T-helper 2 cell treated with Interferon-gamma antibody and Interleukin-4, amounts not matched to agents 5 μg/mL and 100 μg/mL, for 36 hours (primary cell): ENCODE results near the gene HLA-DQB1.
A peak's percentile ranks its signal among the peaks of the same experiment; 100 is the strongest.

Experiments
- DNase-seq: peaks from one replicate; pipeline ENCODE4 v3.0.0; 2021; ENCODE audit warnings: low spot score
- H3K27ac Mint-ChIP-seq: one replicate; pipeline ENCODE4 v1.8.0; 2021; ENCODE audit warnings: mild to moderate bottlenecking, mixed read lengths
- H3K27me3 Mint-ChIP-seq: one replicate; pipeline ENCODE4 v1.8.0; 2021; ENCODE audit warnings: low read depth, mixed read lengths
- H3K36me3 Mint-ChIP-seq: one replicate; pipeline ENCODE4 v1.8.0; 2021; ENCODE audit warnings: low read depth, mixed read lengths
- H3K4me1 Mint-ChIP-seq: one replicate; pipeline ENCODE4 v1.8.0; 2021; ENCODE audit warnings: low read depth, mixed read lengths
- H3K4me3 Mint-ChIP-seq: one replicate; pipeline ENCODE4 v1.8.0; 2022; ENCODE audit warnings: mild to moderate bottlenecking, moderate library complexity, mixed read lengths
- H3K9me3 Mint-ChIP-seq: one replicate; pipeline ENCODE4 v1.8.0; 2021; ENCODE audit warnings: mixed read lengths

HLA-DQB1 gene

GRCh38 chr6:32627831-32628230, 38.6 kb downstream of the HLA-DQB1 start:
- Mint-ChIP-seq H3K4me1 (peaks cover 49% of the 10 kb centered on the region), H3K27me3 (peaks cover 9% of the 10 kb centered on the region), H3K36me3 (peaks cover 5% of the 10 kb centered on the region), H3K4me3 (peak overlapping the region; percentile 62), H3K27ac (peak overlapping the region; percentile 90), H3K9me3 (no peaks in the 10 kb centered on the region)
- peak; percentile 31 for DNase-seq

GRCh38 chr6:32627249-32627648, 39.2 kb downstream of the HLA-DQB1 start:
- Mint-ChIP-seq H3K4me1 (peaks cover 49% of the 10 kb centered on the region), H3K9me3 (no peaks in the 10 kb centered on the region), H3K27me3 (peaks cover 4% of the 10 kb centered on the region), H3K4me3 (no peak overlapping the region), H3K36me3 (peaks cover 5% of the 10 kb centered on the region), H3K27ac (peak overlapping the region; percentile 90)
- no peak for DNase-seq

- H3K4me3 Mint-ChIP-seq = peak overlapping the region; percentile 51
- H3K4me1 Mint-ChIP-seq = peaks cover 63% of the 10 kb centered on the region
- H3K27ac Mint-ChIP-seq = peak overlapping the region; percentile 64
- peaks cover 10% of the 10 kb centered on the region for H3K36me3 Mint-ChIP-seq
- peaks cover 7% of the 10 kb centered on the region for H3K9me3 Mint-ChIP-seq
- peaks cover 3% of the 10 kb centered on the region for H3K27me3 Mint-ChIP-seq
- no peak for DNase-seq
Measured at GRCh38 chr6:32625137-32625536, 41.3 kb downstream of the HLA-DQB1 start.

- H3K4me1 Mint-ChIP-seq = peaks cover 66% of the 10 kb centered on the region
- peaks cover 11% of the 10 kb centered on the region for H3K9me3 Mint-ChIP-seq
- DNase-seq = no peak
- H3K27me3 Mint-ChIP-seq = peaks cover 3% of the 10 kb centered on the region
- H3K4me3 Mint-ChIP-seq = peak overlapping the region; percentile 64
- peak overlapping the region; percentile 98 for H3K27ac Mint-ChIP-seq
- peaks cover 13% of the 10 kb centered on the region for H3K36me3 Mint-ChIP-seq
Measured at GRCh38 chr6:32624565-32624964, 41.9 kb downstream of the HLA-DQB1 start.

- Mint-ChIP-seq H3K36me3 (peaks cover 16% of the 10 kb centered on the region), H3K27me3 (no peaks in the 10 kb centered on the region), H3K9me3 (peaks cover 15% of the 10 kb centered on the region), H3K4me1 (peaks cover 66% of the 10 kb centered on the region), H3K4me3 (peak overlapping the region; percentile 64), H3K27ac (peak overlapping the region; percentile 98)
- DNase-seq = peak; percentile 34
Measured at GRCh38 chr6:32623693-32624092, 42.8 kb downstream of the HLA-DQB1 start.

GRCh38 chr6:32622545-32623401, 43.7 kb downstream of the HLA-DQB1 start:
- Mint-ChIP-seq H3K36me3 (peaks cover 19% of the 10 kb centered on the region), H3K4me1 (peaks cover 60% of the 10 kb centered on the region), H3K27me3 (no peaks in the 10 kb centered on the region), H3K4me3 (peak overlapping the region; percentile 77), H3K27ac (peak overlapping the region; percentile 98), H3K9me3 (peaks cover 22% of the 10 kb centered on the region)
- DNase-seq = peak; percentile 36

GRCh38 chr6:32621372-32621771, 45.1 kb downstream of the HLA-DQB1 start:
- peak overlapping the region; percentile 98 for H3K27ac Mint-ChIP-seq
- no peak for DNase-seq
- H3K4me1 Mint-ChIP-seq = peaks cover 48% of the 10 kb centered on the region
- peaks cover 30% of the 10 kb centered on the region for H3K9me3 Mint-ChIP-seq
- H3K4me3 Mint-ChIP-seq = peak overlapping the region; percentile 7
- H3K36me3 Mint-ChIP-seq = peaks cover 24% of the 10 kb centered on the region
- H3K27me3 Mint-ChIP-seq = peaks cover 6% of the 10 kb centered on the region

GRCh38 chr6:32617751-32618150, 48.7 kb downstream of the HLA-DQB1 start:
- no peak overlapping the region for H3K4me3 Mint-ChIP-seq
- no peak overlapping the region for H3K27ac Mint-ChIP-seq
- peaks cover 34% of the 10 kb centered on the region for H3K9me3 Mint-ChIP-seq
- DNase-seq = no peak
- peaks cover 21% of the 10 kb centered on the region for H3K36me3 Mint-ChIP-seq
- H3K27me3 Mint-ChIP-seq = peaks cover 9% of the 10 kb centered on the region
- peaks cover 25% of the 10 kb centered on the region for H3K4me1 Mint-ChIP-seq

GRCh38 chr6:32615885-32616532, 50.4 kb downstream of the HLA-DQB1 start:
- Mint-ChIP-seq H3K36me3 (peaks cover 22% of the 10 kb centered on the region), H3K4me3 (no peak overlapping the region), H3K9me3 (peaks cover 35% of the 10 kb centered on the region), H3K27ac (no peak overlapping the region), H3K27me3 (peaks cover 15% of the 10 kb centered on the region), H3K4me1 (peaks cover 12% of the 10 kb centered on the region)
- no peak for DNase-seq

GRCh38 chr6:32614366-32615081, 51.9 kb downstream of the HLA-DQB1 start:
- Mint-ChIP-seq H3K36me3 (peaks cover 15% of the 10 kb centered on the region), H3K9me3 (peaks cover 27% of the 10 kb centered on the region), H3K27ac (no peak overlapping the region), H3K4me1 (peaks cover 6% of the 10 kb centered on the region), H3K27me3 (peaks cover 16% of the 10 kb centered on the region), H3K4me3 (no peak overlapping the region)
- DNase-seq = no peak

GRCh38 chr6:32613475-32613874, 53.0 kb downstream of the HLA-DQB1 start:
- Mint-ChIP-seq H3K9me3 (peaks cover 22% of the 10 kb centered on the region), H3K4me1 (peaks cover 6% of the 10 kb centered on the region), H3K36me3 (peaks cover 11% of the 10 kb centered on the region), H3K27me3 (peaks cover 16% of the 10 kb centered on the region), H3K4me3 (no peak overlapping the region), H3K27ac (no peak overlapping the region)
- DNase-seq = no peak

- peaks cover 3% of the 10 kb centered on the region for H3K36me3 Mint-ChIP-seq
- peaks cover 12% of the 10 kb centered on the region for H3K4me1 Mint-ChIP-seq
- H3K27me3 Mint-ChIP-seq = peaks cover 16% of the 10 kb centered on the region
- no peak overlapping the region for H3K4me3 Mint-ChIP-seq
- peaks cover 7% of the 10 kb centered on the region for H3K9me3 Mint-ChIP-seq
- no peak overlapping the region for H3K27ac Mint-ChIP-seq
- no peak for DNase-seq
Measured at GRCh38 chr6:32610682-32611296, 55.7 kb downstream of the HLA-DQB1 start.

GRCh38 chr6:32609731-32610640, 56.5 kb downstream of the HLA-DQB1 start:
- peak; percentile 65 for DNase-seq
- peaks cover 3% of the 10 kb centered on the region for H3K36me3 Mint-ChIP-seq

More at GRCh38 chr6:32609731-32610640, 56.5 kb downstream of the HLA-DQB1 start:
- Mint-ChIP-seq H3K4me3 (no peak overlapping the region), H3K9me3 (peaks cover 4% of the 10 kb centered on the region), H3K4me1 (peaks cover 12% of the 10 kb centered on the region), H3K27me3 (peaks cover 16% of the 10 kb centered on the region), H3K27ac (no peak overlapping the region)
